OCI-LY1 (cell line): Measurements from ENCODE around the gene C19orf85.

ENCODE experiments used
- CTCF ChIP-seq: fragments of 200-600 bp; sonication (generic), shearing (Covaris generic); IDR thresholded peaks from 2 replicates; pipeline ENCODE4 v1.5.1; 2017; ENCODE audit warnings: mild to moderate bottlenecking, antibody characterized with exemption, low read length, moderate library complexity, mixed read lengths
- EZH2 ChIP-seq: fragments of 200-600 bp; sonication (generic), shearing (Covaris generic); IDR thresholded peaks from 2 replicates; pipeline ENCODE4 v1.8.0; 2017; ENCODE audit warnings: borderline replicate concordance, mixed run types, mild to moderate bottlenecking, antibody characterized with exemption, low read length, moderate library complexity, mixed read lengths

GRCh38 chr19:55479045-55479444 is 14.5 kb upstream of the C19orf85 start:
- TF ChIP-seq EZH2 (no peak), CTCF (no peak)
